GM23338 (cell line): ENCODE results near the gene PLBD2. TPM values are rescaled to one million over a fixed set of nuclear protein-coding genes. Genes with fewer than 3 reads are reported as not detected.

Source experiments
- ATAC-seq: fragments of 200-7000 bp; cut with Tn5 transposase; 3 replicates; pipeline ENCODE4 v1.9.1; 2020
- DNase-seq: peaks from one replicate; pipeline ENCODE4 v3.0.0-alpha.2; 2015; ENCODE audit warnings: low spot score
- H2AFZ ChIP-seq: fragments of 200-600 bp; sonication (generic); 2 replicates; pipeline ENCODE4 v1.8.0; 2016; ENCODE audit warnings: antibody characterized with exemption, mild to moderate bottlenecking, moderate library complexity
- H3F3A ChIP-seq: fragments of 200-600 bp; sonication (generic); replicated peaks from 2 replicates; pipeline ENCODE4 v1.8.0; 2017; ENCODE audit warnings: antibody characterized with exemption, mixed run types, low read depth
- H3K27ac ChIP-seq: fragments of 200-600 bp; sonication (generic); 2 replicates; pipeline ENCODE4 v1.6.1; 2016; ENCODE audit warnings: low read depth
- H3K27me3 ChIP-seq: fragments of 200-600 bp; sonication (generic); 2 replicates; pipeline ENCODE4 v1.8.0; 2016; ENCODE audit warnings: mild to moderate bottlenecking, mixed run types, moderate library complexity; ENCODE audit not compliant: insufficient read depth
- H3K36me3 ChIP-seq: fragments of 200-600 bp; sonication (generic); 2 replicates; pipeline ENCODE4 v1.8.0; 2016; ENCODE audit warnings: mild to moderate bottlenecking; ENCODE audit not compliant: insufficient read depth
- H3K4me1 ChIP-seq: fragments of 200-600 bp; sonication (generic); 2 replicates; pipeline ENCODE4 v1.8.0; 2016; ENCODE audit warnings: mild to moderate bottlenecking, moderate library complexity; ENCODE audit not compliant: insufficient read depth
- H3K4me2 ChIP-seq: fragments of 200-600 bp; sonication (generic); 2 replicates; pipeline ENCODE4 v1.7.1; 2017; ENCODE audit warnings: mixed run types
- H3K4me3 ChIP-seq: fragments of 200-600 bp; sonication (generic); 2 replicates; pipeline ENCODE4 v1.6.1; 2016; ENCODE audit warnings: mixed run types
- H3K79me2 ChIP-seq: fragments of 200-600 bp; sonication (generic); replicated peaks from 2 replicates; pipeline ENCODE4 v1.8.0; 2017; ENCODE audit warnings: mild to moderate bottlenecking; ENCODE audit not compliant: insufficient read depth
- H3K9me2 ChIP-seq: fragments of 200-600 bp; sonication (generic); 2 replicates; pipeline ENCODE4 v1.8.0; 2017; ENCODE audit not compliant: insufficient read depth
- H4K20me1 ChIP-seq: fragments of 200-600 bp; sonication (generic); replicated peaks from 2 replicates; pipeline ENCODE4 v1.8.0; 2017; ENCODE audit warnings: mild to moderate bottlenecking; ENCODE audit not compliant: insufficient read depth
- H3K27ac Mint-ChIP-seq: 2 replicates; pipeline ENCODE4 v1.8.0; 2020; ENCODE audit warnings: inconsistent platforms, mild to moderate bottlenecking, moderate library complexity, mixed read lengths
- H3K27me3 Mint-ChIP-seq: 3 replicates; pipeline ENCODE4 v1.8.0; 2022; ENCODE audit warnings: low read depth, mild to moderate bottlenecking, moderate library complexity, mixed read lengths, inconsistent platforms; ENCODE audit not compliant: insufficient read depth, poor library complexity
- H3K36me3 Mint-ChIP-seq: 3 replicates; pipeline ENCODE4 v1.8.0; 2021; ENCODE audit warnings: low read depth, mild to moderate bottlenecking, inconsistent platforms, moderate library complexity, mixed read lengths
- H3K4me1 Mint-ChIP-seq: 3 replicates; pipeline ENCODE4 v1.8.0; 2020; ENCODE audit warnings: mild to moderate bottlenecking, inconsistent platforms, mixed read lengths
- H3K4me3 Mint-ChIP-seq: 3 replicates; pipeline ENCODE4 v1.8.0; 2021; ENCODE audit warnings: moderate library complexity, mild to moderate bottlenecking, inconsistent platforms, mixed read lengths
- H3K9me3 Mint-ChIP-seq: 3 replicates; pipeline ENCODE4 v1.8.0; 2020; ENCODE audit warnings: moderate library complexity, mild to moderate bottlenecking, inconsistent platforms, mixed read lengths
- CREB1 ChIP-seq: fragments of 250-450 bp; sonication (Bioruptor Pico); IDR thresholded peaks from 2 replicates; pipeline ENCODE4 v1.5.0; 2020; ENCODE audit warnings: low read depth, mild to moderate bottlenecking, moderate library complexity
- EZH2phosphoT487 ChIP-seq: fragments of 200-600 bp; sonication (generic); IDR thresholded peaks from one replicate; pipeline ENCODE4 v1.8.1; 2018; ENCODE audit warnings: antibody characterized with exemption; ENCODE audit not compliant: unreplicated experiment
- JUNB ChIP-seq: IDR thresholded peaks from one replicate; pipeline ENCODE4 v1.6.1; 2016; ENCODE audit warnings: antibody characterized with exemption; ENCODE audit not compliant: unreplicated experiment
- NANOG ChIP-seq: IDR thresholded peaks from 2 replicates; pipeline ENCODE4 v1.6.1; 2016; ENCODE audit warnings: antibody characterized with exemption, borderline replicate concordance
- POLR2AphosphoS5 ChIP-seq: IDR thresholded peaks from 2 replicates; pipeline ENCODE4 v1.6.1; 2016; ENCODE audit warnings: antibody characterized with exemption, low read depth
- ZNF331 ChIP-seq: fragments of 250-450 bp; sonication (Bioruptor Pico); IDR thresholded peaks from 2 replicates; pipeline ENCODE4 v1.5.0; 2020; ENCODE audit warnings: low read depth, mild to moderate bottlenecking, moderate library complexity
- polyA plus RNA-seq: library from polyadenylated mRNA; unstranded; fragments of >200 nt; fragmentation: Nextera tagmentation; extraction: Ambion mirVana; gene quantifications from 2 replicates; pipeline ENCODE4 v1.2.1, GENCODE V29; 2016
- total RNA-seq: library from RNA; depleted of rRNA; stranded (reverse); fragments of >200 nt; shearing (Covaris generic); gene quantifications from 2 replicates; pipeline ENCODE4 v1.2.3, GENCODE V29; 2014
- TF ChIP-seq, protein P1 (sequence below), 2 experiments: fragments of 200-600 bp in 1 of 2; sonication (generic) in 1 of 2; conservative IDR thresholded peaks; 2 replicates each; pipeline versions ENCODE4 v1.5.1 to v1.6.1; 2016 to 2017; ENCODE audit warnings: antibody characterized with exemption in 2 of 2, low read depth in 2 of 2, mild to moderate bottlenecking in 2 of 2, moderate library complexity in 1 of 2
- TF ChIP-seq, protein P2 (sequence below): IDR thresholded peaks from 2 replicates; pipeline ENCODE4 v1.6.1; 2016; ENCODE audit warnings: antibody characterized with exemption

Gene PLBD2
- total and polyA plus RNA-seq, 2 experiments from 2014 or later: 10.2 to 37.1 TPM

DNA sequence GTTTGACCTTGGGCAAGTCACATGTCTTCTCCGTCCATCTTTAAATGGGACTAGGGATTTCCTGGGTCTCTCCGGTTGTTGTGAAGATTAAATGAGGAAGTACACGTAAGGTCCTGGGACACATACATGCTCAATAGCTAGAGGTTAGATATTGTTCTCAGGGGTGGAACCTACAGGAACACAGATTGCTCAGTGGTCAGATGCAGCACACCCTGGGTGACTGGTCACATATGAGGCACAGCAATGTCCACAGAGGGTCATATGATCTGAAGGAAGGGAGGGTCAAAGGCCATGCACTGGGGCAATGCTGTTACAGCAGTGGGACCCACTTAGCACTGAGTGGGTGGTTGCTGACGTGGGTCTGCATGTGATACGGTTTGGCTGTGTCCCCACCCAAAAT, 12.0 kb upstream of the PLBD2 start:
- Mint-ChIP-seq H3K4me3 (no peak overlapping the region), H3K36me3 (no peaks in the 10 kb centered on the region), H3K9me3 (no peaks in the 10 kb centered on the region; the same call in 2 of the 3 replicates), H3K27ac (no peak overlapping the region), H3K27me3 (peaks cover 2% of the 10 kb centered on the region), H3K4me1 (peaks cover 6% of the 10 kb centered on the region; the same call in 2 of the 3 replicates)
- Histone ChIP-seq H3K4me3 (no peak overlapping the region), H2AFZ (no peak overlapping the region), H3K4me2 (no peak overlapping the region), H3K27ac (no peak overlapping the region), H3K79me2 (no peaks in the 10 kb centered on the region), H3F3A (no peaks in the 10 kb centered on the region), H3K36me3 (no peaks in the 10 kb centered on the region), H3K4me1 (0 out of 2 replicates have a peak, but pooled peaks cover 5% of the 10 kb centered on the region), H3K27me3 (no peaks in the 10 kb centered on the region), H3K9me2 (no peaks in the 10 kb centered on the region), H4K20me1 (no peaks in the 10 kb centered on the region)
- DNase-seq (no peak), ATAC-seq (no peak)
- TF ChIP-seq, protein P1, sequence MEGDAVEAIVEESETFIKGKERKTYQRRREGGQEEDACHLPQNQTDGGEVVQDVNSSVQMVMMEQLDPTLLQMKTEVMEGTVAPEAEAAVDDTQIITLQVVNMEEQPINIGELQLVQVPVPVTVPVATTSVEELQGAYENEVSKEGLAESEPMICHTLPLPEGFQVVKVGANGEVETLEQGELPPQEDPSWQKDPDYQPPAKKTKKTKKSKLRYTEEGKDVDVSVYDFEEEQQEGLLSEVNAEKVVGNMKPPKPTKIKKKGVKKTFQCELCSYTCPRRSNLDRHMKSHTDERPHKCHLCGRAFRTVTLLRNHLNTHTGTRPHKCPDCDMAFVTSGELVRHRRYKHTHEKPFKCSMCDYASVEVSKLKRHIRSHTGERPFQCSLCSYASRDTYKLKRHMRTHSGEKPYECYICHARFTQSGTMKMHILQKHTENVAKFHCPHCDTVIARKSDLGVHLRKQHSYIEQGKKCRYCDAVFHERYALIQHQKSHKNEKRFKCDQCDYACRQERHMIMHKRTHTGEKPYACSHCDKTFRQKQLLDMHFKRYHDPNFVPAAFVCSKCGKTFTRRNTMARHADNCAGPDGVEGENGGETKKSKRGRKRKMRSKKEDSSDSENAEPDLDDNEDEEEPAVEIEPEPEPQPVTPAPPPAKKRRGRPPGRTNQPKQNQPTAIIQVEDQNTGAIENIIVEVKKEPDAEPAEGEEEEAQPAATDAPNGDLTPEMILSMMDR (conservative IDR thresholded peaks at IDR 0.05; ENCODE audit: low read depth in 2 of 2): no peak
- TF ChIP-seq JUNB: no peak
- no peak for TF ChIP-seq NANOG
- TF ChIP-seq CREB1: no peak
- TF ChIP-seq ZNF331 (CRISPR knock-in tag): no peak

DNA sequence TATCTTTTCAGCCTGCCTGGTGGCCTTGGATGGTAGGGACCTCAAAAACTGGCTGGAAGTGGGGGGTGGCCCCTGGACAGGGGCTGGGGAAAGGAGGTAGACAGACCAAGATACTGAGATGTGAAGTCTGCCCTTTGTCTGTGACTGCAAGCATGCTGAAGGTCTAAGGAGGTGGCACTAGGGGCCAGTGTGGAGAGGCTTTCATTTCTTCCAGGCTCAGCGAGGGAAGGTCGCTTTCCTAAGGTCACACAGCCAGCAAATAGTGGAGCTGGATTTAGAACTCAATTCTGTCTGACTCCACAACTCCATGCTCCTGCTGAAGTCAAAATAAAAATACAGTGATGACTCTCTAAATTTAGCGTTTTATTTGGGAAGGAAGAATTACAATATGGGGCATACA, 11.3 kb upstream of the PLBD2 start:
- H3K36me3 Mint-ChIP-seq: no peaks in the 10 kb centered on the region
- H3K36me3 ChIP-seq: no peaks in the 10 kb centered on the region
- peaks cover 6% of the 10 kb centered on the region; the same call in 2 of the 3 replicates for H3K4me1 Mint-ChIP-seq
- no peaks in the 10 kb centered on the region for H3K27me3 ChIP-seq
- 0 out of 2 replicates have a peak, but pooled peaks cover 5% of the 10 kb centered on the region for H3K4me1 ChIP-seq
- peaks cover 2% of the 10 kb centered on the region for H3K27me3 Mint-ChIP-seq
- H3K79me2 ChIP-seq: no peaks in the 10 kb centered on the region
- no peaks in the 10 kb centered on the region; the same call in 2 of the 3 replicates for H3K9me3 Mint-ChIP-seq
- no peak overlapping the region for H3K27ac ChIP-seq
- TF ChIP-seq, protein P1 (conservative IDR thresholded peaks at IDR 0.05; ENCODE audit: low read depth in 2 of 2): peak; percentile 34 to 37
- no peak for TF ChIP-seq POLR2AphosphoS5
- no peak overlapping the region for H3K27ac Mint-ChIP-seq
- DNase-seq (no peak), ATAC-seq (peak; percentile 54)
- no peaks in the 10 kb centered on the region for H3F3A ChIP-seq
- H3K4me3 ChIP-seq: no peak overlapping the region
- H2AFZ ChIP-seq: no peak overlapping the region
- no peaks in the 10 kb centered on the region for H3K9me2 ChIP-seq
- H3K4me2 ChIP-seq: no peak overlapping the region
- no peak overlapping the region for H3K4me3 Mint-ChIP-seq
- H4K20me1 ChIP-seq: no peaks in the 10 kb centered on the region

DNA sequence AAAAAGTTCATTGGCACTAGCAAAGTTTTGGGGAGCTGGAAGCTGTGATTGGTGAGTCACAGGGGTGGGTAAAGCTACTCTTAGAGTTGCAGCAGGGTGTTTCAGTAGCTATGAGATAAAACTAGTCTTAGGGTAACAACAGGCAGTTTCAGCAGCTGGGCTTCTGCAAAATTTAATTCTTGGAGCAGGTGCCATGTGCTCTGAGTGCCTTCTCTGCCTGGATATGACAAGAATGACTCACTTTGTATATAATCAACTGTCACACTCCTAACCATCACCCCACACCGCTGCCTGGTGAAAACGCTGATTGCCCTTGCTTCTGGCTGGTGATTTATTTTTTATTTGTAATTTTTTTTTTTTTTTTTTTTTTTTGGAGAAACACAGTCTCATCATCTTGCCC, 10.5 kb upstream of the PLBD2 start:
- Mint-ChIP-seq H3K9me3 (no peaks in the 10 kb centered on the region; the same call in 2 of the 3 replicates), H3K4me1 (peaks cover 6% of the 10 kb centered on the region; the same call in 2 of the 3 replicates), H3K4me3 (no peak overlapping the region), H3K27ac (no peak overlapping the region), H3K27me3 (peaks cover 2% of the 10 kb centered on the region), H3K36me3 (no peaks in the 10 kb centered on the region)
- H3K79me2 ChIP-seq: no peaks in the 10 kb centered on the region
- no peak overlapping the region for H2AFZ ChIP-seq
- no peak overlapping the region for H3K4me3 ChIP-seq
- H3F3A ChIP-seq: no peaks in the 10 kb centered on the region
- H3K4me2 ChIP-seq: no peak overlapping the region
- H3K36me3 ChIP-seq: no peaks in the 10 kb centered on the region
- DNase-seq (no peak), ATAC-seq (no peak)
- H3K27me3 ChIP-seq: no peaks in the 10 kb centered on the region
- no peaks in the 10 kb centered on the region for H3K9me2 ChIP-seq
- no peak overlapping the region for H3K27ac ChIP-seq
- H3K4me1 ChIP-seq: 0 out of 2 replicates have a peak, but pooled peaks cover 5% of the 10 kb centered on the region
- H4K20me1 ChIP-seq: no peaks in the 10 kb centered on the region
- no peak for TF ChIP-seq NANOG
- TF ChIP-seq, protein P2, sequence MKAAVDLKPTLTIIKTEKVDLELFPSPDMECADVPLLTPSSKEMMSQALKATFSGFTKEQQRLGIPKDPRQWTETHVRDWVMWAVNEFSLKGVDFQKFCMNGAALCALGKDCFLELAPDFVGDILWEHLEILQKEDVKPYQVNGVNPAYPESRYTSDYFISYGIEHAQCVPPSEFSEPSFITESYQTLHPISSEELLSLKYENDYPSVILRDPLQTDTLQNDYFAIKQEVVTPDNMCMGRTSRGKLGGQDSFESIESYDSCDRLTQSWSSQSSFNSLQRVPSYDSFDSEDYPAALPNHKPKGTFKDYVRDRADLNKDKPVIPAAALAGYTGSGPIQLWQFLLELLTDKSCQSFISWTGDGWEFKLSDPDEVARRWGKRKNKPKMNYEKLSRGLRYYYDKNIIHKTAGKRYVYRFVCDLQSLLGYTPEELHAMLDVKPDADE: no peak
- TF ChIP-seq EZH2phosphoT487: no peak
